Measurements from ENCODE around the gene C1QC. TPM values are rescaled to one million over a fixed set of nuclear protein-coding genes. Genes with fewer than 3 reads are reported as not detected.

The C1QC gene
- total RNA-seq, 1 experiment from 2014 or later: not detected

DNA sequence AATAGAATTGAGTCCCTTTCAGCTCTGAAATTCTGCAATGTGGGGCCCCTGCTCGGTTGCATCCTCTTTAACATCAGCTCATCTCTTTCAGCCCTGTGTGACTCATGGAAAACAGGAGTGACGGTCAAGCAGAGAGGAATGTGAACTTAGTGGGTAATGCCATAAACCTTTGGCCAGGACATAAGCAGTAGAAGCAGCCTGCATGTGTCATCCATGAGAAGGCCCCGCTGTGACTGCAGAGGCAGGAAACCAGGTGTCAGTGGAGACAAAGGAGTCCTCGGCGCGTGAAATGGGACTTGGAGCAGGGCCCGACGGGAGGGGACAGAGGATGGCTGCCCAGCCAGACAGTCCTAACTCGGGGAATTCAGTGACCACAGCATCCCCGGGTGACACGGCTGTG lies 46.1 kb downstream of the C1QC start:
- Mint-ChIP-seq H3K36me3 (ENCODE audit: insufficient read depth in 1 of 3, low read depth in 3 of 3) (no peaks in the 10 kb centered on the region), H3K27me3 (ENCODE audit: low read depth) (peaks cover 13% of the 10 kb centered on the region), H3K4me1 (peaks cover 5 to 10% of the 10 kb centered on the region in 2 experiments), H3K4me3 (no peak overlapping the region), H3K27ac (no peak overlapping the region; a peak in 1 of 7 replicates), H3K9me3 (no peaks in the 10 kb centered on the region)
- Histone ChIP-seq H3K9ac (ENCODE audit: extremely low read depth, insufficient read length, low read length) (no peak overlapping the region), H3K4me1 (ENCODE audit: insufficient read depth, low read length) (no peaks in the 10 kb centered on the region; the same call in 1 of the 2 replicates), H4K91ac (ENCODE audit: insufficient read length, low read depth, low read length) (no peak overlapping the region), H4K8ac (replicated peaks; ENCODE audit: insufficient read length, low read depth, low read length) (no peak overlapping the region), H3K56ac (ENCODE audit: insufficient read length, low read depth, low read length) (no peak overlapping the region), H3K27ac (ENCODE audit: insufficient read length, low read depth, low read length) (no peak overlapping the region), H2BK20ac (ENCODE audit: low read depth, low read length, poor library complexity, severe bottlenecking) (no peak overlapping the region), H3K23ac (ENCODE audit: insufficient read length, low read depth, low read length) (no peak overlapping the region), H2BK12ac (ENCODE audit: insufficient read length, low read depth, low read length) (no peak overlapping the region), H2BK5ac (ENCODE audit: insufficient read length, low read length) (no peak overlapping the region), H2AK5ac (ENCODE audit: insufficient read length, low read length) (no peak overlapping the region), H4K5ac (ENCODE audit: insufficient read length, low read depth, low read length) (no peak overlapping the region), H3K4ac (ENCODE audit: low read depth, low read length) (no peak overlapping the region), H2BK15ac (ENCODE audit: low read depth, low read length) (no peak overlapping the region), H3K23me2 (ENCODE audit: insufficient read length, low read depth, low read length, poor library complexity, severe bottlenecking) (no peaks in the 10 kb centered on the region), H3K79me2 (ENCODE audit: insufficient read depth, low read length) (no peaks in the 10 kb centered on the region), H3K14ac (ENCODE audit: insufficient read depth, low read length) (no peak overlapping the region), H3T11ph (ENCODE audit: low read length) (no peak overlapping the region), H3K27me3 (ENCODE audit: insufficient read depth, low read length) (no peaks in the 10 kb centered on the region), H2AFZ (ENCODE audit: low read length) (peak overlapping the region; percentile 35), H3K9me3 (ENCODE audit: control insufficient read depth, low read depth, low read length) (no peaks in the 10 kb centered on the region), H3K18ac (ENCODE audit: insufficient read length, low read depth, low read length) (no peak overlapping the region), H2BK120ac (ENCODE audit: low read depth, low read length, poor library complexity, severe bottlenecking) (no peak overlapping the region), H4K20me1 (ENCODE audit: control insufficient read depth, insufficient read depth, insufficient read length) (no peaks in the 10 kb centered on the region), H3K4me2 (ENCODE audit: insufficient read depth, insufficient read length, low read length) (no peak overlapping the region), H3K79me1 (ENCODE audit: insufficient read depth, low read depth, low read length, poor library complexity, severe bottlenecking) (no peaks in the 10 kb centered on the region)
- TF ChIP-seq, protein P1, sequence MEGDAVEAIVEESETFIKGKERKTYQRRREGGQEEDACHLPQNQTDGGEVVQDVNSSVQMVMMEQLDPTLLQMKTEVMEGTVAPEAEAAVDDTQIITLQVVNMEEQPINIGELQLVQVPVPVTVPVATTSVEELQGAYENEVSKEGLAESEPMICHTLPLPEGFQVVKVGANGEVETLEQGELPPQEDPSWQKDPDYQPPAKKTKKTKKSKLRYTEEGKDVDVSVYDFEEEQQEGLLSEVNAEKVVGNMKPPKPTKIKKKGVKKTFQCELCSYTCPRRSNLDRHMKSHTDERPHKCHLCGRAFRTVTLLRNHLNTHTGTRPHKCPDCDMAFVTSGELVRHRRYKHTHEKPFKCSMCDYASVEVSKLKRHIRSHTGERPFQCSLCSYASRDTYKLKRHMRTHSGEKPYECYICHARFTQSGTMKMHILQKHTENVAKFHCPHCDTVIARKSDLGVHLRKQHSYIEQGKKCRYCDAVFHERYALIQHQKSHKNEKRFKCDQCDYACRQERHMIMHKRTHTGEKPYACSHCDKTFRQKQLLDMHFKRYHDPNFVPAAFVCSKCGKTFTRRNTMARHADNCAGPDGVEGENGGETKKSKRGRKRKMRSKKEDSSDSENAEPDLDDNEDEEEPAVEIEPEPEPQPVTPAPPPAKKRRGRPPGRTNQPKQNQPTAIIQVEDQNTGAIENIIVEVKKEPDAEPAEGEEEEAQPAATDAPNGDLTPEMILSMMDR (conservative IDR thresholded peaks at IDR 0.05): no peak
- no CpG with 5 or more reads among the region's 11 CpGs for WGBS (ENCODE audit: extremely low coverage, insufficient read length, low lambda C conversion rate)
- DNase-seq: no peak

All from H9 (cell line).